Measurements from ENCODE around the gene E2F4. TPM values are rescaled to one million over a fixed set of nuclear protein-coding genes. Genes with fewer than 3 reads are reported as not detected.

E2F4 gene
- total and polyA plus RNA-seq, 2 of the 13 experiments (the other 11 are each of a cell fraction or from before 2014, with no cell fraction given) = 84.8 to 91.2 TPM

GRCh38 chr16:67155295-67156142 is 36.4 kb upstream of the E2F4 start (continued):
- TF ChIP-seq PBX3 (CRISPR knock-in tag; IDR thresholded peaks at IDR 0.05; ENCODE audit: borderline replicate concordance) = no peak
- TF ChIP-seq TRIM24 (CRISPR knock-in tag; IDR thresholded peaks at IDR 0.05) = no peak
- no peak for TF ChIP-seq JARID2 (CRISPR knock-in tag; IDR thresholded peaks at IDR 0.05; ENCODE audit: insufficient replicate concordance)
- TF ChIP-seq THAP8 (CRISPR knock-in tag; IDR thresholded peaks at IDR 0.05; ENCODE audit: borderline replicate concordance) = no peak
- TF ChIP-seq ZBED4 (CRISPR knock-in tag; IDR thresholded peaks at IDR 0.05; ENCODE audit: borderline replicate concordance) = peak; percentile 47; the same call in 1 of the 2 replicates
- TF ChIP-seq ZNF878 (CRISPR knock-in tag; IDR thresholded peaks at IDR 0.05) = no peak
- peak; percentile 66 for TF ChIP-seq SP4 (CRISPR knock-in tag; IDR thresholded peaks at IDR 0.05)
- no peak for TF ChIP-seq ZNF274 (CRISPR knock-in tag; IDR thresholded peaks at IDR 0.05)
- no peak for TF ChIP-seq ZFP1 (CRISPR knock-in tag; IDR thresholded peaks at IDR 0.05)
- TF ChIP-seq REL (CRISPR knock-in tag; conservative IDR thresholded peaks at IDR 0.05) = no peak
- TF ChIP-seq AHR (CRISPR knock-in tag; IDR thresholded peaks at IDR 0.05) = no peak
- TF ChIP-seq PCBP2 (optimal IDR thresholded peaks at IDR 0.05; ENCODE audit: low read depth, low read length, poor library complexity, severe bottlenecking) = no peak
- no peak for TF ChIP-seq RBM22 (optimal IDR thresholded peaks at IDR 0.05; ENCODE audit: low read length)
- no peak for TF ChIP-seq PBX2 (CRISPR knock-in tag; IDR thresholded peaks at IDR 0.05)
- TF ChIP-seq FOXC1 (CRISPR knock-in tag; IDR thresholded peaks at IDR 0.05; ENCODE audit: borderline replicate concordance) = peak; percentile 40; the same call in 1 of the 2 replicates
- peak; percentile 76 for TF ChIP-seq ZNF142 (CRISPR knock-in tag; IDR thresholded peaks at IDR 0.05)
